Right lobe of liver (tissue), 6 donors: ENCODE data around the gene KAZN. TPM values are rescaled to one million over a fixed set of nuclear protein-coding genes. Genes with fewer than 3 reads are reported as not detected.
A peak's percentile ranks its signal among the peaks of the same experiment; 100 is the strongest.

Experiments
- ATAC-seq, 4 donors: fragments of 200-7000 bp; cut with Tn5 transposase; one replicate each; pipeline ENCODE4 v1.9.1; 2020; ENCODE audit warnings: mild to moderate bottlenecking in 4 of 4, moderate library complexity in 4 of 4
- DNase-seq, 3 donors: peaks; one replicate each; pipeline ENCODE4 v3.0.0-alpha.2; 2020
- H3K27ac ChIP-seq, 3 donors: fragments of 200-600 bp; one replicate each; pipeline ENCODE4 v1.8.0; 2022
- H3K27me3 ChIP-seq, 2 donors: fragments of 200-600 bp; one replicate each; pipeline ENCODE4 v1.8.0; 2022
- H3K36me3 ChIP-seq, 4 donors: fragments of 200-600 bp; sonication (generic) in 1 of 4; one replicate each; pipeline versions ENCODE4 v1.5.1 to v1.8.0; 2017 to 2022; ENCODE audit warnings: control low read depth in 1 of 4
- H3K4me1 ChIP-seq, 4 donors: fragments of 200-600 bp; sonication (generic) in 1 of 4; one replicate each; pipeline versions ENCODE4 v1.5.1 to v1.8.0; 2017 to 2022; ENCODE audit warnings: control low read depth in 1 of 4
- H3K4me3 ChIP-seq, 3 donors: fragments of 200-600 bp; one replicate each; pipeline ENCODE4 v1.8.0; 2022
- H3K9me3 ChIP-seq, 4 donors: fragments of 200-600 bp; sonication (generic) in 1 of 4; one replicate each; pipeline versions ENCODE4 v1.5.1 to v1.8.0; 2017 to 2022; ENCODE audit warnings: control low read depth in 1 of 4
- POLR2A ChIP-seq: fragments of 450-650 bp; IDR thresholded peaks from one replicate; pipeline ENCODE4 v1.6.1; 2017; ENCODE audit warnings: antibody characterized with exemption, mild to moderate bottlenecking
- WGBS: methylation state at CpG from one replicate; pipeline ENCODE4 v1.1.6; 2018; ENCODE audit warnings: low coverage, low lambda C conversion rate; ENCODE audit not compliant: insufficient coverage; ENCODE audit errors: missing lambda C conversion rate; 5-methylcytosine and 5-hydroxymethylcytosine counted together
- intact Hi-C, 2 donors: fragments of 100-400 bp; cut with DNase I; formaldehyde crosslinking; loops; one replicate each; pipeline versions ENCODE4 v1.11.2 to v1.14.1; 2022
- total RNA-seq, 6 experiments: library from RNA; depleted of rRNA in 2 of 6; stranded (reverse); fragments of >200 nt in 2 of 6; fragmentation: NEBNext Ultra II Directional in 3 of 6; extraction: Animal tissue kit (Norgen Biotek cat#: 25700) in 3 of 6; gene quantifications; one replicate each; pipeline versions ENCODE4 v1.1.0 to v1.2.4, GENCODE V29; 2016 to 2023
- TF ChIP-seq, protein P1 (sequence below), 4 donors: fragments of 200-600 bp in 3 of 4; fragments of 450-650 bp in 1 of 4; IDR thresholded peaks; one replicate each; pipeline versions ENCODE4 v1.5.1 to v1.8.0; 2016 to 2022; ENCODE audit warnings: antibody characterized with exemption in 4 of 4, mild to moderate bottlenecking in 2 of 4
- donor health status: DM: no; HTN: yes; CAD: no.
- donor health status: DM: no; HTN: no; CAD: no.
- donor health status: DM: no; HTN: no; CAD: no.
- donor health status: DM: no; HTN: yes; CAD: no.
- donor health status: DM: no; HTN: yes; CAD: no.

KAZN gene
- total RNA-seq, 6 experiments from 2014 or later = 1.5 to 7.2 (median 2.7) TPM

DNA sequence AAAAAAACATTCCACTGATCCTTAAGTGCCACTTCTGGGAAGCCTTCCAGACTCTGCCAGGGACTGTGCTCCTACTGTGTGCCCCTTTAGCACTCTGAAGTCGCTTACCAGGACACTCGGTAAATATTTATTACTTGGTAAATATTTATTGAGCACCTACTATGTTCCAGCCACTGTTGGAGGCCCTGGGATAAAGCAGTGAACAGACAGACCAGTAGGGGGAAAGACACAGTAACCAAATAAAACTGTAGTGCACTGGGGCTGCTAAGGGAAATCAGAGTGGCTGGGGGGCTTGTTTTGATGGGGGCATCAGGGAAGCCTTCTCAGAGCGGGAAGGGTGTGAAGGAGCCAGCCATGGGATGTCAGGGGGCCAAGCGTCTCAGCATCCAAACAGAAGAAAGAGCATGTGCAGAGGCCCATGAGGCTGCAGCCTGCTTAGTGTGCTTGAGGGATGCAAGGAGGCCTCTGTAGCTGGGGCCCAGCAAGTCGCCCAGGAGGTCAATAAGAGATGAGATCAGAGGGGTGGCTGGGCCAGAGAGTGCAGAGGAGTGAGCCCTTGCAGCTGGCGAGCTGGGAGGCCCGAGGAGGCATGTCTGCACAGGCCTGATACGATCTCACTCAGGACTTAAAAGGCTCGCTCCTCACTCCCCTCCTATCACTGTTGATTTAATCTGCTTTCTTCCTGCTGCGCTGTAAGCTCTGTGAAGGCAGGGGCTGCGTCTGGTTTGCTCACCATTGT lies 28.6 kb downstream of the KAZN start:
- Histone ChIP-seq H3K27me3 (no peaks in the 10 kb centered on the region), H3K36me3 (no peaks in the 10 kb centered on the region), H3K9me3 (no peaks in the 10 kb centered on the region), H3K4me1 (no peaks in the 10 kb centered on the region), H3K27ac (no peak overlapping the region), H3K4me3 (no peak overlapping the region)
- 54% methylated on average over 6 of the region's 11 CpGs for WGBS
- intact Hi-C loops = no loop called here
- TF ChIP-seq, protein P1, sequence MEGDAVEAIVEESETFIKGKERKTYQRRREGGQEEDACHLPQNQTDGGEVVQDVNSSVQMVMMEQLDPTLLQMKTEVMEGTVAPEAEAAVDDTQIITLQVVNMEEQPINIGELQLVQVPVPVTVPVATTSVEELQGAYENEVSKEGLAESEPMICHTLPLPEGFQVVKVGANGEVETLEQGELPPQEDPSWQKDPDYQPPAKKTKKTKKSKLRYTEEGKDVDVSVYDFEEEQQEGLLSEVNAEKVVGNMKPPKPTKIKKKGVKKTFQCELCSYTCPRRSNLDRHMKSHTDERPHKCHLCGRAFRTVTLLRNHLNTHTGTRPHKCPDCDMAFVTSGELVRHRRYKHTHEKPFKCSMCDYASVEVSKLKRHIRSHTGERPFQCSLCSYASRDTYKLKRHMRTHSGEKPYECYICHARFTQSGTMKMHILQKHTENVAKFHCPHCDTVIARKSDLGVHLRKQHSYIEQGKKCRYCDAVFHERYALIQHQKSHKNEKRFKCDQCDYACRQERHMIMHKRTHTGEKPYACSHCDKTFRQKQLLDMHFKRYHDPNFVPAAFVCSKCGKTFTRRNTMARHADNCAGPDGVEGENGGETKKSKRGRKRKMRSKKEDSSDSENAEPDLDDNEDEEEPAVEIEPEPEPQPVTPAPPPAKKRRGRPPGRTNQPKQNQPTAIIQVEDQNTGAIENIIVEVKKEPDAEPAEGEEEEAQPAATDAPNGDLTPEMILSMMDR (IDR thresholded peaks at IDR 0.05) = no peak
- no peak for TF ChIP-seq POLR2A
- ATAC-seq (peak in 1 of 4 donors; percentile 13), DNase-seq (no peak)

DNA sequence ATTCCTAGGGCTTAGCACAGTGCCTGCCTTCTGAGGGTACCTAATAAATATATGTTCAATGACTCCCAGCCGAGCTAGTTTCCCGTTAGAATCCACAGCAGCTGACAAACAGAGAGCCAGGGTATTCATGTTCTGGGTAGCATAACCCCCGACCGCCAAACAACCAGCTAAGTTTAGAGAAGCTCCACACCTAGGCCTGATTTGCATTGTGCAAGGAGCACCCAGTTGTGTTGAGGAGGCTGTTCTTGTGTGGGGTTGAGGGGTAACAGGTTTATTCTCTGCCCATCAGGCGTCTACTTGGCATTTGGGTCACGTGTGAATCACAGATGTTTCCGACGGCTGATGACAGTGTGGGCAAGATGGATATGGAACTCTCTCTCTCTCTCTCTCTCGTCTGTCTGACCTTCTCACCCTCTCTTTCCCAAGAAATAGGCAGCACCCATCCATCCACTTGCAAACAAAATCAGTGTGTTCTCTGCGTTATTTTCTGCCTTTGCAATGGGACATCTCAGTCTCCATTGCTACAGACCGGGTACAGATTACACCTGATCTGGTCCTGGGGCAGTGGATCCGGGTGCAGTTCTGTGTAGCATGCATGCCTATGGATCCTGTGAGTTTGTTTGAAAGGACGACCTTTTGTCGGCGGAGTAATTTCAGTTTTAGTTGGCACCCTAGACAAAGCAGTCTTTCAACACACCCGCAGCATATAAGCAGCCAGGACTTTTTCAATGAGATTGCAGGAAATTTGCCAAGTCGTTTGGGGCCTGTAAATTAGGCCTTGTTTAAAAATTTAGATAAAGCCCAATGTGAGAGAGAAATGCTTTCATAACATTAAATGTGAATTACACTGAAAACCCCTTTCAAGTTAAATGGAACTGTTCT lies 29.4 kb downstream of the KAZN start:
- H3K36me3 ChIP-seq = no peaks in the 10 kb centered on the region
- no peak overlapping the region for H3K27ac ChIP-seq
- no peaks in the 10 kb centered on the region for H3K9me3 ChIP-seq
- WGBS = 54% methylated on average over 13 of the region's 17 CpGs
- ATAC-seq (no peak), DNase-seq (no peak)
- intact Hi-C loops = no loop called here
- H3K27me3 ChIP-seq = no peaks in the 10 kb centered on the region
- no peak overlapping the region for H3K4me3 ChIP-seq
- no peaks in the 10 kb centered on the region for H3K4me1 ChIP-seq
- TF ChIP-seq, protein P1 (IDR thresholded peaks at IDR 0.05) = no peak

DNA sequence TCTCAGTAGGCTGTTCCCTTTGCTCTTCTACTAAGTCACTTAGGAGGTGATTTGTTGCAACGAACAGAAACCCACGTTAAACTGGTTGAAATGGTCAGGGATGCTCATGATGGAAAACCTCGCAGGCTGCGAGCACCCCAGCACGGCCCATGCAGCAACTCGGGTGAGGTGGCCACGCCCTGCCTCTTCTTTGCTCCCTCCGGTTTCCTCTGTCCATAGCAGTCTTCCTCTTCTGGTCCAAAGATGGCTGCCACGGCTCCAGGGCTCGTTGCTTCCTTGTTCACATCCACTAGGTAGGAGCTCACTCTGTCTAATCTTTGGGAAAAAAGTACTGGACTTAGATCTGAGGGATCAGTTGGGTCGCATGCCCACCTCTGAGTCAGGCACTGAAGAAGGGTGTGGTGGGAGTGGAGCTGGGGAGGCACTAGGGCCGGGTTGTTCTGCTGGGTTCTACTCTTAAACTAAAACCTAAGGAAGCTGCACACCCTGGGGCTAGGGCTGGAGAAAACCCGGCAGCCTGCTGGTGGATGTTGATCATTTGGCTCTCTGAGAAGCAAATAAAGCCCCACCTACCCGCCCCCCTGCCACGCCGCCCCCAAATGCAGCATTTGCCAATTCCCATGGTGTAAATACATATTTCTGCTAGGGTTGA lies 31.0 kb downstream of the KAZN start:
- intact Hi-C loops = no loop called here
- H3K27me3 ChIP-seq = no peaks in the 10 kb centered on the region
- H3K36me3 ChIP-seq = no peaks in the 10 kb centered on the region
- no peak overlapping the region for H3K27ac ChIP-seq
- no peaks in the 10 kb centered on the region for H3K4me1 ChIP-seq
- H3K4me3 ChIP-seq = no peak overlapping the region
- no peak for TF ChIP-seq POLR2A
- TF ChIP-seq, protein P1 (IDR thresholded peaks at IDR 0.05) = no peak
- no peaks in the 10 kb centered on the region for H3K9me3 ChIP-seq
- ATAC-seq = no peak
- no peak for DNase-seq
- WGBS = 29% methylated on average over 3 of the region's 16 CpGs

DNA sequence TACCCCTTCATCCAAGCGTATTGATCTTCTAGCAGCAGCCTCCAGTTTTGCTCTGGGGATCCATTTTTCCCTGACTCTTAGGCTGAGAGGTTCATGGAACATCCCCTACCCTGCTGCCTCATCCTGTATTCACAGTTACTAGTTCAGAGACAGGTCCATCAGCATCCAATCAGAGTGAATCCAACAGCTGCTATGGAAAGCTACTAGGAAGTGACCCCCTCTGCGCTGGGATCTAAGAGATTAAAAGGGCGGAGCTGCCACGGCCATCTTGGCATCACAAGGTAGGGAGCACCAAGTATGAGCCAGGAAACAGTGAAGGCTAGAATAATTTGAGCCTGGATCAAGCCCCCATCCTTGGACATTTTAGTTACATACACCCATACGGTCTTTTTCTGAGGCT lies 32.5 kb downstream of the KAZN start:
- Histone ChIP-seq H3K4me1 (no peaks in the 10 kb centered on the region), H3K27me3 (no peaks in the 10 kb centered on the region), H3K9me3 (no peaks in the 10 kb centered on the region), H3K4me3 (no peak overlapping the region), H3K27ac (no peak overlapping the region), H3K36me3 (no peaks in the 10 kb centered on the region)
- intact Hi-C loops = no loop called here
- DNase-seq (no peak), ATAC-seq (no peak)
- TF ChIP-seq, protein P1 (IDR thresholded peaks at IDR 0.05) = no peak
- no peak for TF ChIP-seq POLR2A
- 62% methylated on average over 5 of the region's 5 CpGs for WGBS
